DMS153 (cell line): Measurements from ENCODE around the gene CCDC9B.

Experiments used
- DNase-seq: peaks from one replicate; lab custom pipeline; 2025; lab: John Stamatoyannopoulos, UW

Gene CCDC9B

GRCh38 chr15:40290545-40290917 lies 50.2 kb downstream of the CCDC9B start:
- no peak for DNase-seq

- peak; percentile 34 for DNase-seq
These were observed 51.5 kb downstream of the CCDC9B start for GRCh38 chr15:40289140-40289775.

- no peak for DNase-seq
These were observed 52.8 kb downstream of the CCDC9B start for GRCh38 chr15:40287968-40288367.

- no peak for DNase-seq
These were observed 53.2 kb downstream of the CCDC9B start for GRCh38 chr15:40287505-40287904.

DNA sequence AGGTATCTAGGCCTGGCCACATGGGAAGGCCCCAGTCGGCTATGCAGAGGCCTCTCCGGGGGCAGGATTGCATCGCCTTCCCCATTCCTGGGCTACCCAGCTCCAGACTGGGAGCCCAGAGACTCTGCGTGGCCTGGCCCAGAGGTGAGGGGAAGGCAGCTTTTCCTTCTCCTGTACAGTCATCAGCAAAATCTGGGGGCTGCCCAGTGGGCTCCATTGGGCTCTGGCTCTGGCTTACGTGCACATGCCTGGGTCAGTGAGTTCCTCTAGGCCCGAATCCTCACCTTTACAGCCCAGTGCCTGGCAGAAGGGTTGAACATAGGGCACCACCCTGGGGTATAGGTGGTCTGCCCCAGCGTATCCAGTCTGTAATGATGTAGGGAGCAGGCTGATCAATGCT lies 53.9 kb downstream of the CCDC9B start:
- DNase-seq, result no peak

DNA sequence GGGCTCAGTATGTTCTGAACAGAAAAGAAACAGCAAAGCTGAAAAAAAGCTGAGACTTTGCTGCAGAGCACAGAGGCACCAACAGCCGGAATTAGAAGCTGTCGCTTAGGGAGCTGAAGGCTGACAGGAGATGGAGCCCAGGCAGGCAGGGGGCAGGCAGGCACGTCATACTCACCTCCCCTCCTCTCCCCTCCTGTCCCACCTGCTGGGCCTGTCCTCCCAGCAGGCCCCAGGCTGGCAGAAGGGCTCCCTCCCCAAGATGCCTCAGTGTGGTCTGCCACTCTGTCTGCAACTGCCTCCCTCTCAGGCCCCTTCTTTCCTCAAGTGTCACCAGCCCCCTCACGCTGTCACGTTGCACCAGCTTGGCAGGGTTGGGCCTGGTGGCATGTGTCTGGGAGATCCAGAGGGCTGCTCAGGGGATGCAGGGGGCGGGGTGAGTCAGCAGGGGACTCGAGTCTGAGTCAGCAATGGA lies 54.6 kb downstream of the CCDC9B start:
- no peak for DNase-seq

- no peak for DNase-seq
These were observed 55.2 kb downstream of the CCDC9B start for GRCh38 chr15:40285554-40286011.

- DNase-seq, result no peak
These were observed 55.6 kb downstream of the CCDC9B start for GRCh38 chr15:40285151-40285550.

GRCh38 chr15:40283615-40284300 lies 57.0 kb downstream of the CCDC9B start:
- DNase-seq, result no peak

- no peak for DNase-seq
These were observed 57.7 kb downstream of the CCDC9B start, which contains the start of gene ANKRD63 for GRCh38 chr15:40282869-40283614. Gene ANKRD63 (minus strand): TSS chr15:40283064. CDS start chr15:40282586, 478 bp downstream.

DNA sequence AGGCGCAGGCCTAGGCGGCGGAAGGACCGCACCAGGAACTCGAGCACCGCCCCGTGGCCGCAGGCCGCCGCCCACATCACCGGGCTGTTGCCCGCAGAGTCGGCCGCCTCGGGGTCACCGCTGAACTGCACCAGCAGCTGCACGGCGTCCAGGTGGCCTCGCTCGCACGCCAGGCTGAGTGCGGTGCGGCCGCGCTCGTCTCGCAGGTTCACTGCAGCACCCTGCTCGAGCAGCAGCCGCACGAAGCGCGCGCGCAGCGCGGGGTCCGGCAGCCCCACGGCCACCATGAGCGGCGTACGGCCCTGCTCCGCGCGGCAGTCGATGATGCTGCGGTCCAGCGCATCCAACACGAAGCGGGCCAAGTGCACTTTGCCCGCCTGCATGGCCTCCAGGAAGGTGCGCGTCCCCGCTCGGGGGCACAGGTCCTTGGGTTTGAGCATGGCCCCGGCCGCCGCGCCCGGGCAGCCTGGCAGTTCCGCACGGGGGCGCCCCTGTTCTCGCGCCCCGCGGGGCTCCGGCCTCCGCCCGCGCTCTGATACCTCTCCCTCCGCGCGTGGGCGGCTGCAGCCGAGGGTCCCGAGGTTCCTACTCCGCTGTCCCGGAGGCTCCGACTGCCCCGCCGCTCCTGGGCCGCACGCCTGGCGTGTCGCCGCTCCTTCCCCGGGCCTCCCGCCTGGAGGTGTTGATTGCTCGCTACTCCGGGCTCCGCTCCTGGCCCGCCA lies 58.4 kb downstream of the CCDC9B start:
- no peak for DNase-seq

GRCh38 chr15:40281801-40282146 lies 59.0 kb downstream of the CCDC9B start:
- no peak for DNase-seq
